ENCODE measurements around the gene TAF7. TPM values are rescaled to one million over a fixed set of nuclear protein-coding genes. Genes with fewer than 3 reads are reported as not detected.

Gene TAF7
- total RNA-seq, 1 experiment from 2014 or later, result 81.3 TPM

DNA sequence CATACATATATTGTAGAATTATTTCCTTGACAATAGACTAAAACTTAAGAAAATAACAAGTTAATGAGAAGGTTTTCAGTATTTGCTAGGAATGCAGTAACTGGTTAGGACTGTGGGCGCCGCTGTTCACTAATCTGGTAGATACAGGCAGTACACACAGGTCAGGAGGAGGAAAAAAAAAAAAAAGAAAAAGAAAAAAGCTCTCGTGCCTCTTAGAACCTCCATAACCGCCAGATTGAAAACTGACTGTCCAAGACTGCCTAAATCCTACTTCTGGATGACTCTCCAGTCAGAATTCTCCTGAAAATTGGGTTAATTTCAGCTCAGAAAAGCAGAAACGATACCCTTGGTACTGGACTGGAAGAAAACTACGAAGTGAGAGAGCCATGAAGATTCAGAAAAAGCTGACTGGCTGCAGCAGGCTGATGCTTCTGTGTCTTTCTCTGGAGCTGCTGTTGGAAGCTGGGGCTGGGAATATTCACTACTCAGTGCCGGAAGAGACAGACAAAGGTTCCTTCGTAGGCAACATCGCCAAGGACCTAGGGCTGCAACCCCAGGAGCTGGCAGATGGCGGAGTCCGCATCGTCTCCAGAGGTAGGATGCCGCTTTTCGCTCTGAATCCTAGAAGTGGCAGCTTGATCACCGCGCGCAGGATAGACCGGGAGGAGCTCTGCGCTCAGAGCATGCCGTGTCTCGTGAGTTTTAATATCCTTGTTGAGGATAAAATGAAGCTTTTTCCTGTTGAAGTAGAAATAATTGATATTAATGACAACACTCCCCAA, 9.9 kb upstream of the TAF7 start, which contains the start of gene PCDHGA1:
TSS of gene PCDHGA1 (plus strand) at position 216 of the 782 bp plus-strand sequence.
- no peak within 1 kb of the TSS for H3K27ac Mint-ChIP-seq (ENCODE audit: low read depth, unreplicated experiment)
- peaks cover 7% of the 10 kb centered on the region for H3K9me3 Mint-ChIP-seq (ENCODE audit: unreplicated experiment)
- peak within 1 kb of the TSS; percentile 58 for H3K4me3 Mint-ChIP-seq (ENCODE audit: unreplicated experiment)
- BruUV-seq (replicated peaks), result no TSS peak
- TF ChIP-seq, protein P1, sequence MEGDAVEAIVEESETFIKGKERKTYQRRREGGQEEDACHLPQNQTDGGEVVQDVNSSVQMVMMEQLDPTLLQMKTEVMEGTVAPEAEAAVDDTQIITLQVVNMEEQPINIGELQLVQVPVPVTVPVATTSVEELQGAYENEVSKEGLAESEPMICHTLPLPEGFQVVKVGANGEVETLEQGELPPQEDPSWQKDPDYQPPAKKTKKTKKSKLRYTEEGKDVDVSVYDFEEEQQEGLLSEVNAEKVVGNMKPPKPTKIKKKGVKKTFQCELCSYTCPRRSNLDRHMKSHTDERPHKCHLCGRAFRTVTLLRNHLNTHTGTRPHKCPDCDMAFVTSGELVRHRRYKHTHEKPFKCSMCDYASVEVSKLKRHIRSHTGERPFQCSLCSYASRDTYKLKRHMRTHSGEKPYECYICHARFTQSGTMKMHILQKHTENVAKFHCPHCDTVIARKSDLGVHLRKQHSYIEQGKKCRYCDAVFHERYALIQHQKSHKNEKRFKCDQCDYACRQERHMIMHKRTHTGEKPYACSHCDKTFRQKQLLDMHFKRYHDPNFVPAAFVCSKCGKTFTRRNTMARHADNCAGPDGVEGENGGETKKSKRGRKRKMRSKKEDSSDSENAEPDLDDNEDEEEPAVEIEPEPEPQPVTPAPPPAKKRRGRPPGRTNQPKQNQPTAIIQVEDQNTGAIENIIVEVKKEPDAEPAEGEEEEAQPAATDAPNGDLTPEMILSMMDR (IDR thresholded peaks at IDR 0.05; ENCODE audit: unreplicated experiment), result peak; percentile 47
- no peaks in the 10 kb centered on the region for H3K36me3 Mint-ChIP-seq (ENCODE audit: insufficient read depth, unreplicated experiment)
- CTCF ChIA-PET, result interaction anchor here (0.6 to 3.9 kb wide), 13 partner anchors 8 to 247 kb away, joined by 3 to 31 read pairs (median 5); partner anchors contain the start of genes PCDHB14 and TAF7
- POLR2A ChIA-PET, result interaction anchor here (3.3 kb wide), 1 partner anchor 10 kb away, joined by 21 read pairs; the partner anchor contains the start of gene TAF7
- no peaks in the 10 kb centered on the region for H3K27me3 Mint-ChIP-seq (ENCODE audit: insufficient read depth, unreplicated experiment)
- no peaks in the 10 kb centered on the region for H3K4me1 Mint-ChIP-seq (ENCODE audit: insufficient read depth, unreplicated experiment)
- peak; percentile 60 for DNase-seq (ENCODE audit: unreplicated experiment)
- intact Hi-C loops (cut with micrococcal nuclease), result no loop called here

- Mint-ChIP-seq H3K4me1 (ENCODE audit: insufficient read depth, unreplicated experiment) (no peaks in the 10 kb centered on the region), H3K27ac (ENCODE audit: low read depth, unreplicated experiment) (no peak overlapping the region), H3K36me3 (ENCODE audit: insufficient read depth, unreplicated experiment) (no peaks in the 10 kb centered on the region), H3K27me3 (ENCODE audit: insufficient read depth, unreplicated experiment) (no peaks in the 10 kb centered on the region), H3K9me3 (ENCODE audit: unreplicated experiment) (peaks cover 15% of the 10 kb centered on the region), H3K4me3 (ENCODE audit: unreplicated experiment) (no peak overlapping the region)
- TF ChIP-seq, protein P1 (IDR thresholded peaks at IDR 0.05; ENCODE audit: unreplicated experiment), result no peak
- DNase-seq (ENCODE audit: unreplicated experiment), result no peak
- intact Hi-C loops (cut with micrococcal nuclease), result no loop called here
- no TSS peak for BruUV-seq (replicated peaks)
- ChIA-PET POLR2A (interaction anchor here (3.3 kb wide), 1 partner anchor 8 kb away, joined by 21 read pairs; the partner anchor contains the start of gene TAF7), CTCF (interaction anchor here (0.7 to 3.9 kb wide), 9 partner anchors 8 to 230 kb away, joined by 3 to 31 read pairs (median 3); partner anchors contain the start of genes PCDHB14, PCDHGB3 and TAF7)
Measured at GRCh38 chr5:141328231-141328630, 7.6 kb upstream of the TAF7 start.

DNA sequence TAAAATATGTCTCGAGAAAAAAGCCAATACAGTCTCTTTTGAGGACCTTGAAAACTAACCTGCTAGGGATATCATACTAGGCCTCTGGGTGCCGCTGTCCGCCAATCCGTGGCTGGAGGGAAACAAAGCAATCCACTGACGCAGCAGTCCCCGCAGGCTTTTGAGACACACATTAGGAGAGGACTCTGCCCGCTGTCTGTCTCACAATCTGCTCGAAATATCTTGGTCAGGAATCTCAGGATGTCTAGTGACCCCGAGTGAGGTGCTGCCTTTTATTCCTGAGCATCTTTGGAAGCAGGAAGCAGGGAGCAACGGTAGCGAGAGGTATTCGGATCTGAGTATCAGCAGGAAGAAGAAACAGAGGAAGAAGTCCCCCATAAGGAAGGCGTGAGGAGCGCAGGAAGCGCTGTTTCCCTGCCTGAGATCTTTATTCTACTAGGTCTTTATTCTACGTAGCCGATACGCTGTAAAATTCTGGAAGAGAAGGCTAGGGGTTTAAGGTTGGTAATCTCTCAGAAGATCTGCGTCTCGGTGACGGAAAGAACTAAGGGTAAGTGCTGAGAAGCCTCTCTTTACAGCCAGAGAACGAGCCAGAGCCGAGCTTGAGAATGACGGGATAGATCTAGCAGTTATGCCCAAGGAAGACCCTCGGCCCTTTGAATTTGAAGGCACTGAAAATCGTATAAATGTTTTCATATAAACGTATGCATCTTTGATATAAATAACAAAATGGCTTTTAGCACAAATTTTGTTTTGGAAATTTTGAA, 5.7 kb upstream of the TAF7 start:
- TF ChIP-seq, protein P1 (IDR thresholded peaks at IDR 0.05; ENCODE audit: unreplicated experiment), result no peak
- Mint-ChIP-seq H3K4me3 (ENCODE audit: unreplicated experiment) (no peak overlapping the region), H3K9me3 (ENCODE audit: unreplicated experiment) (peaks cover 15% of the 10 kb centered on the region), H3K27me3 (ENCODE audit: insufficient read depth, unreplicated experiment) (no peaks in the 10 kb centered on the region), H3K4me1 (ENCODE audit: insufficient read depth, unreplicated experiment) (no peaks in the 10 kb centered on the region), H3K36me3 (ENCODE audit: insufficient read depth, unreplicated experiment) (no peaks in the 10 kb centered on the region), H3K27ac (ENCODE audit: low read depth, unreplicated experiment) (no peak overlapping the region)
- BruUV-seq (replicated peaks), result no TSS peak
- POLR2A ChIA-PET, result interaction anchor here (0.7 kb wide), 1 partner anchor 1382 kb away, joined by 4 read pairs; no protein-coding TSS in a partner anchor
- CTCF ChIA-PET, result interaction anchor here (0.6 kb wide), 1 partner anchor 13 kb away, joined by 4 read pairs; no protein-coding TSS in a partner anchor
- DNase-seq (ENCODE audit: unreplicated experiment), result peak; percentile 39
- intact Hi-C loops (cut with micrococcal nuclease), result no loop called here
